ENCODE results near the gene SAE1. TPM values are rescaled to one million over a fixed set of nuclear protein-coding genes. Genes with fewer than 3 reads are reported as not detected.

SAE1 gene
- total RNA-seq, 6 experiments from 2014 or later, result 18.8 to 33.2 (median 26.7) TPM

- Histone ChIP-seq H3K36me3 (no peaks in the 10 kb centered on the region), H3K9me3 (no peaks in the 10 kb centered on the region), H3K27ac (peak overlapping the region; percentile 100), H3K27me3 (no peaks in the 10 kb centered on the region), H3K4me3 (peak overlapping the region; percentile 86 to 95 (median 90)), H3K4me1 (peaks cover 0 to 42% (median 9%) of the 10 kb centered on the region in 4 donors)
- no peak for TF ChIP-seq CTCF (IDR thresholded peaks at IDR 0.05)
- TF ChIP-seq POLR2A (IDR thresholded peaks at IDR 0.05), result no peak
- WGBS (ENCODE audit: insufficient coverage, low coverage, low lambda C conversion rate, missing lambda C conversion rate), result 6% methylated on average over 17 of the region's 35 CpGs
- DNase-seq (peak in 2 of 3 donors; percentile 43 to 66), ATAC-seq (no peak)
- intact Hi-C loops (cut with DNase I), result no loop called here
These were observed 19.5 kb upstream of the SAE1 start for GRCh38 chr19:47111006-47111621.

GRCh38 chr19:47111682-47112165, 18.9 kb upstream of the SAE1 start:
- TF ChIP-seq POLR2A (IDR thresholded peaks at IDR 0.05) (no peak), CTCF (IDR thresholded peaks at IDR 0.05) (no peak)
- ATAC-seq (no peak), DNase-seq (peak in 1 of 3 donors; percentile 62)
- 0% methylated on average over 3 of the region's 24 CpGs for WGBS (ENCODE audit: insufficient coverage, low coverage, low lambda C conversion rate, missing lambda C conversion rate)
- H3K9me3 ChIP-seq, result no peaks in the 10 kb centered on the region
- intact Hi-C loops (cut with DNase I), result no loop called here
- H3K4me3 ChIP-seq, result peak overlapping the region; percentile 86 to 95 (median 90)
- no peaks in the 10 kb centered on the region for H3K27me3 ChIP-seq
- peak overlapping the region; percentile 100 for H3K27ac ChIP-seq
- H3K36me3 ChIP-seq, result no peaks in the 10 kb centered on the region
- H3K4me1 ChIP-seq, result peaks cover 0 to 36% (median 7%) of the 10 kb centered on the region in 4 donors

- 0% methylated on average over 38 of the region's 85 CpGs for WGBS (ENCODE audit: insufficient coverage, low coverage, low lambda C conversion rate, missing lambda C conversion rate)
- peak; percentile 89 to 91 (median 90) for DNase-seq
- H3K27me3 ChIP-seq, result no peaks in the 10 kb centered on the region
- intact Hi-C loops (cut with DNase I), result no loop called here
- no peaks in the 10 kb centered on the region for H3K9me3 ChIP-seq
- peak; percentile 29 to 60 (median 57) for ATAC-seq
- no peaks in the 10 kb centered on the region for H3K36me3 ChIP-seq
- H3K4me1 ChIP-seq, result peaks cover 0 to 29% (median 5%) of the 10 kb centered on the region in 4 donors
- peak overlapping the region; percentile 100 for H3K27ac ChIP-seq
- peak overlapping the region; percentile 86 to 95 (median 90) for H3K4me3 ChIP-seq
- peak; percentile 67 for TF ChIP-seq POLR2A (IDR thresholded peaks at IDR 0.05)
- no peak for TF ChIP-seq CTCF (IDR thresholded peaks at IDR 0.05)
These were observed 18.3 kb upstream of the SAE1 start for GRCh38 chr19:47112166-47112996.

- WGBS (ENCODE audit: insufficient coverage, low coverage, low lambda C conversion rate, missing lambda C conversion rate), result under 1% methylated on average over 47 of the region's 59 CpGs
These were observed 17.4 kb upstream of the SAE1 start, which contains the start of gene ZC3H4 for GRCh38 chr19:47112997-47113849. Gene ZC3H4, minus strand, starts transcription at chr19:47113776. Its CDS starts 1,192 bp downstream, at chr19:47112584.

More at GRCh38 chr19:47112997-47113849, 17.4 kb upstream of the SAE1 start, which contains the start of gene ZC3H4:
- Histone ChIP-seq H3K27ac (peak within 1 kb of the TSS; percentile 100), H3K4me1 (peaks cover 0 to 22% (median 2%) of the 10 kb centered on the region in 4 donors), H3K4me3 (peak within 1 kb of the TSS; percentile 86 to 95 (median 90)), H3K27me3 (no peaks in the 10 kb centered on the region), H3K9me3 (no peaks in the 10 kb centered on the region), H3K36me3 (no peaks in the 10 kb centered on the region)
- ATAC-seq (peak; percentile 90 to 95 (median 91)), DNase-seq (peak; percentile 99)
- intact Hi-C loops (cut with DNase I), result no loop called here
- TF ChIP-seq POLR2A (IDR thresholded peaks at IDR 0.05) (peak; percentile 89), CTCF (IDR thresholded peaks at IDR 0.05) (no peak)
